A549 (cell line): ENCODE measurements around the gene SGSH. TPM values are rescaled to one million over a fixed set of nuclear protein-coding genes. Genes with fewer than 3 reads are reported as not detected.

Experiments
- ATAC-seq, 2 experiments: fragments of 200-7000 bp in 1 of 2; fragments of >200 bp in 1 of 2; cut with Nextera tagmentation in 1 of 2; cut with Tn5 transposase in 1 of 2; 3 replicates each; pipeline versions ENCODE4 v1.8.0 to v1.9.1; 2018 to 2020; ENCODE audit warnings: mild to moderate bottlenecking in 1 of 2, moderate library complexity in 1 of 2
- CTCF ChIA-PET: fragments of 300-600 bp; sonication (Branson Sonifier 250); formaldehyde crosslinking; extraction: SDS; loops from one replicate; lab custom pipeline; 2021; ENCODE audit warnings: antibody characterized with exemption, inconsistent platforms; lab: Yijun Ruan, JAX
- POLR2A ChIA-PET: fragments of 350-600 bp; formaldehyde crosslinking; extraction: SDS; loops from one replicate; lab custom pipeline; 2021; ENCODE audit warnings: antibody characterized with exemption, inconsistent platforms; lab: Yijun Ruan, JAX
- DNase-seq, 2 experiments: peaks; one replicate each; pipeline versions ENCODE4 v3.0.0 to v3.0.0-alpha.2; 2011 to 2016; ENCODE audit warnings: low read depth in 1 of 2, low spot score in 1 of 2
- FAIRE-seq: peaks from 2 replicates; lab custom pipeline; 2011; peaks lifted over from hg19 to GRCh38; lab: Jason Lieb, UNC
- H3K27ac ChIP-seq, 2 experiments: fragments of >200 bp; sonication (Bioruptor Twin); formaldehyde crosslinking; 3 replicates each; pipeline ENCODE4 v1.5.1; 2016 to 2017
- H3K4me1 ChIP-seq: fragments of >200 bp; sonication (Bioruptor Twin); formaldehyde crosslinking; 3 replicates; pipeline ENCODE4 v1.6.1; 2016
- H3K4me2 ChIP-seq: fragments of >200 bp; sonication (Bioruptor Twin); formaldehyde crosslinking; 3 replicates; pipeline ENCODE4 v1.6.1; 2016
- H3K4me3 ChIP-seq: fragments of >200 bp; sonication (Bioruptor Twin); formaldehyde crosslinking; 3 replicates; pipeline ENCODE4 v1.5.1; 2016
- H3K9me3 ChIP-seq: fragments of >200 bp; sonication (Bioruptor Twin); formaldehyde crosslinking; 3 replicates; pipeline ENCODE4 v1.6.1; 2016
- CBX2 ChIP-seq: fragments of 200-600 bp; sonication (generic); IDR thresholded peaks from 2 replicates; pipeline ENCODE4 v1.6.1; 2016; ENCODE audit warnings: low read depth, mild to moderate bottlenecking, borderline replicate concordance
- CBX8 ChIP-seq: fragments of 200-600 bp; sonication (generic); IDR thresholded peaks from 2 replicates; pipeline ENCODE4 v1.6.1; 2016
- CTCF ChIP-seq: fragments of >200 bp; sonication (Bioruptor Twin); formaldehyde crosslinking; IDR thresholded peaks from 3 replicates; pipeline ENCODE4 v1.5.1; 2016
- EP300 ChIP-seq, 2 experiments: fragments of >200 bp; sonication (Bioruptor Twin); formaldehyde crosslinking; IDR thresholded peaks; 2 replicates in 1 of 2; 3 replicates in 1 of 2; pipeline ENCODE4 v1.6.1; 2016 to 2017
- HMGXB4 ChIP-seq: fragments of 250-450 bp; sonication (Bioruptor Pico); IDR thresholded peaks from 2 replicates; pipeline ENCODE4 v1.5.0; 2021; ENCODE audit warnings: mild to moderate bottlenecking, moderate library complexity, borderline replicate concordance
- HOXB5 ChIP-seq: fragments of 250-450 bp; sonication (Bioruptor Pico); IDR thresholded peaks from 2 replicates; pipeline ENCODE4 v1.5.0; 2020; ENCODE audit warnings: mild to moderate bottlenecking, moderate library complexity
- JUN ChIP-seq, 2 experiments: fragments of >200 bp; sonication (Bioruptor Twin); formaldehyde crosslinking; IDR thresholded peaks; 2 replicates in 1 of 2; 3 replicates in 1 of 2; pipeline ENCODE4 v1.6.1; 2016 to 2017
- KDM1A ChIP-seq: fragments of 200-600 bp; sonication (generic); IDR thresholded peaks from 2 replicates; pipeline ENCODE4 v1.6.1; 2016; ENCODE audit warnings: low read depth, mild to moderate bottlenecking
- MAFK ChIP-seq: fragments of 450-650 bp; IDR thresholded peaks from 2 replicates; pipeline ENCODE4 v1.6.1; 2014; ENCODE audit not compliant: partially characterized antibody
- NFE2L2 ChIP-seq: fragments of 150-350 bp; conservative IDR thresholded peaks from 2 replicates; pipeline ENCODE4 v1.6.1; 2014; ENCODE audit warnings: low read length
- PBX3 ChIP-seq: IDR thresholded peaks from 2 replicates; pipeline ENCODE4 v1.6.1; 2012
- RAD21 ChIP-seq, 2 experiments: fragments of >200 bp in 1 of 2; sonication (Bioruptor Twin) in 1 of 2; formaldehyde crosslinking in 1 of 2; IDR thresholded peaks in 1 of 2; conservative IDR thresholded peaks in 1 of 2; 2 replicates in 1 of 2; 3 replicates in 1 of 2; pipeline ENCODE4 v1.6.1; 2012 to 2018; ENCODE audit warnings: inconsistent platforms in 1 of 2
- RCOR1 ChIP-seq: fragments of 150-350 bp; IDR thresholded peaks from 2 replicates; pipeline ENCODE4 v1.6.1; 2014; ENCODE audit warnings: antibody characterized with exemption, low read length, low read depth
- SMC3 ChIP-seq: fragments of >200 bp; sonication (Bioruptor Twin); formaldehyde crosslinking; IDR thresholded peaks from 3 replicates; pipeline ENCODE4 v1.6.1; 2018; ENCODE audit warnings: inconsistent platforms
- SREBF2 ChIP-seq: fragments of 450-650 bp; IDR thresholded peaks from 2 replicates; pipeline ENCODE4 v1.6.1; 2014; ENCODE audit warnings: mild to moderate bottlenecking, moderate library complexity
- TFCP2L1 ChIP-seq: fragments of 250-450 bp; sonication (Bioruptor Pico); IDR thresholded peaks from 2 replicates; pipeline ENCODE4 v1.5.0; 2021; ENCODE audit warnings: mild to moderate bottlenecking
- TP53 ChIP-seq: fragments of 250-450 bp; sonication (Bioruptor Pico); IDR thresholded peaks from 2 replicates; pipeline ENCODE4 v1.5.0; 2021; ENCODE audit warnings: mild to moderate bottlenecking, moderate library complexity
- ZC3H11A ChIP-seq: fragments of 450-650 bp; IDR thresholded peaks from 2 replicates; pipeline ENCODE4 v1.6.1; 2014; ENCODE audit warnings: antibody characterized with exemption, mild to moderate bottlenecking
- ZFP36 ChIP-seq: fragments of 450-650 bp; IDR thresholded peaks from 2 replicates; pipeline ENCODE4 v1.6.1; 2014; ENCODE audit warnings: borderline replicate concordance; ENCODE audit not compliant: partially characterized antibody
- WGBS: methylation state at CpG from one replicate; pipeline ENCODE4 v1.1.6; 2017; ENCODE audit errors: missing lambda C conversion rate; 5-methylcytosine and 5-hydroxymethylcytosine counted together
- polyA plus RNA-seq, 4 experiments: library from polyadenylated mRNA; depleted of rRNA in 3 of 4; stranded (reverse); fragments of >200 nt; fragmentation: RNase III in 1 of 4; extraction: RNeasy Plus Mini Kit Qiagen cat#74134 plus additional on column Dnase treatment in 1 of 4; gene quantifications; 2 replicates in 3 of 4; 3 replicates in 1 of 4; pipeline ENCODE4 v1.2.3, GENCODE V29; 2011 to 2017
- TF ChIP-seq, protein P1 (sequence below): fragments of >200 bp; sonication (Bioruptor Twin); formaldehyde crosslinking; IDR thresholded peaks from 3 replicates; pipeline ENCODE4 v1.6.1; 2016
- TF ChIP-seq, protein P2 (sequence below): fragments of >200 bp; sonication (Bioruptor Twin); formaldehyde crosslinking; IDR thresholded peaks from 2 replicates; pipeline ENCODE4 v1.6.1; 2016
- TF ChIP-seq, protein P3 (sequence below): IDR thresholded peaks from 2 replicates; pipeline ENCODE4 v1.6.1; 2012; ENCODE audit warnings: low read depth, borderline replicate concordance
- TF ChIP-seq, protein P4 (sequence below): fragments of 450-650 bp; IDR thresholded peaks from 2 replicates; pipeline ENCODE4 v1.6.1; 2014; ENCODE audit warnings: antibody characterized with exemption

Gene SGSH
- polyA plus RNA-seq, 2 of the 4 experiments (the other 2 are of a cell fraction): 14.5 to 24.7 TPM

DNA sequence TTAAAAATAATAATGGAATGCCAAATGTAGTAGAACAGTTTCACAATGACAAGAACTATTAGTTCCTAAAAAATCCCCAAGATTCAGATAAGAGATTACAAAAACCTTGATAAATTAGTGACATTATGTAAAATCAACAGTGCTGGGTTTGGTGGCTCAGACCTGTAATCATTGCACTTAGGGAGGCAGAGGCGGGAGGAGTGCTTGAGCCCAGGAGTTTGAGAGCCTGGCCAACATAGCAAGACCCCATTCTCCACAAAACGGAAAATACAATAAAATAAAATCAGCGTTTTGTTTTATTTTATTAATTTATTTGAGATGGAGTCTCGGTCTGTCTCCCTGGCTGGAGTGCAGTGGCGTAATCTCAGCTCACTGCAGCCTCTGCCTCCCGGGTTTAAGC, 46.2 kb downstream of the SGSH start (continued):
- TF ChIP-seq, protein P1, sequence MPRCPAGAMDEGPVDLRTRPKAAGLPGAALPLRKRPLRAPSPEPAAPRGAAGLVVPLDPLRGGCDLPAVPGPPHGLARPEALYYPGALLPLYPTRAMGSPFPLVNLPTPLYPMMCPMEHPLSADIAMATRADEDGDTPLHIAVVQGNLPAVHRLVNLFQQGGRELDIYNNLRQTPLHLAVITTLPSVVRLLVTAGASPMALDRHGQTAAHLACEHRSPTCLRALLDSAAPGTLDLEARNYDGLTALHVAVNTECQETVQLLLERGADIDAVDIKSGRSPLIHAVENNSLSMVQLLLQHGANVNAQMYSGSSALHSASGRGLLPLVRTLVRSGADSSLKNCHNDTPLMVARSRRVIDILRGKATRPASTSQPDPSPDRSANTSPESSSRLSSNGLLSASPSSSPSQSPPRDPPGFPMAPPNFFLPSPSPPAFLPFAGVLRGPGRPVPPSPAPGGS: no peak
- no peak for TF ChIP-seq PBX3
- no peak for TF ChIP-seq MAFK

- ChIA-PET POLR2A (interaction anchor here (0.7 kb wide), 1 partner anchor 876 kb away, joined by 3 read pairs; no protein-coding TSS in a partner anchor), CTCF (interaction anchor here (0.6 to 1.3 kb wide), 3 partner anchors 25 to 71 kb away, joined by 3 to 4 read pairs (median 4); partner anchors contain the start of gene GAA)
- no peak overlapping the region for H3K4me3 ChIP-seq
These were observed 47.0 kb downstream of the SGSH start for GRCh38 chr17:80173126-80173525.

GRCh38 chr17:80171681-80172080, 48.5 kb downstream of the SGSH start:
- no peaks in the 10 kb centered on the region for H3K9me3 ChIP-seq
- TF ChIP-seq CTCF: no peak
- no peak for TF ChIP-seq CBX2
- TF ChIP-seq, protein P2, sequence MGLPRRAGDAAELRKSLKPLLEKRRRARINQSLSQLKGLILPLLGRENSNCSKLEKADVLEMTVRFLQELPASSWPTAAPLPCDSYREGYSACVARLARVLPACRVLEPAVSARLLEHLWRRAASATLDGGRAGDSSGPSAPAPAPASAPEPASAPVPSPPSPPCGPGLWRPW: no peak
- no peak for TF ChIP-seq KDM1A
- TF ChIP-seq SREBF2: no peak
- 58% methylated on average over 7 of the region's 7 CpGs for WGBS
- ATAC-seq (no peak), FAIRE-seq (no peak), DNase-seq (no peak)
- H3K27ac ChIP-seq: no peak overlapping the region
- CTCF ChIA-PET: interaction anchor here (0.8 to 2.1 kb wide), 4 partner anchors 12 to 89 kb away, joined by 3 to 6 read pairs (median 4); no protein-coding TSS in a partner anchor
- no peak overlapping the region for H3K4me2 ChIP-seq
- peaks cover 11% of the 10 kb centered on the region for H3K4me1 ChIP-seq
- H3K4me3 ChIP-seq: no peak overlapping the region
- POLR2A ChIA-PET: no interaction called here

More at GRCh38 chr17:80173126-80173525, 47.0 kb downstream of the SGSH start:
- no peak for TF ChIP-seq TP53
- no peak for TF ChIP-seq ZFP36
- TF ChIP-seq, protein P3, sequence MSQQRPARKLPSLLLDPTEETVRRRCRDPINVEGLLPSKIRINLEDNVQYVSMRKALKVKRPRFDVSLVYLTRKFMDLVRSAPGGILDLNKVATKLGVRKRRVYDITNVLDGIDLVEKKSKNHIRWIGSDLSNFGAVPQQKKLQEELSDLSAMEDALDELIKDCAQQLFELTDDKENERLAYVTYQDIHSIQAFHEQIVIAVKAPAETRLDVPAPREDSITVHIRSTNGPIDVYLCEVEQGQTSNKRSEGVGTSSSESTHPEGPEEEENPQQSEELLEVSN: no peak
- no peak for TF ChIP-seq CBX8
- no peak for TF ChIP-seq PBX3
- no peak for TF ChIP-seq NFE2L2
- TF ChIP-seq HMGXB4 (CRISPR knock-in tag): no peak
- TF ChIP-seq KDM1A: no peak
- TF ChIP-seq HOXB5: no peak
- no peak for TF ChIP-seq EP300 (IDR thresholded peaks at IDR 0.05)
- TF ChIP-seq JUN (IDR thresholded peaks at IDR 0.05): no peak
- no peak for TF ChIP-seq ZC3H11A
- no peak for TF ChIP-seq SMC3
- TF ChIP-seq, protein P4, sequence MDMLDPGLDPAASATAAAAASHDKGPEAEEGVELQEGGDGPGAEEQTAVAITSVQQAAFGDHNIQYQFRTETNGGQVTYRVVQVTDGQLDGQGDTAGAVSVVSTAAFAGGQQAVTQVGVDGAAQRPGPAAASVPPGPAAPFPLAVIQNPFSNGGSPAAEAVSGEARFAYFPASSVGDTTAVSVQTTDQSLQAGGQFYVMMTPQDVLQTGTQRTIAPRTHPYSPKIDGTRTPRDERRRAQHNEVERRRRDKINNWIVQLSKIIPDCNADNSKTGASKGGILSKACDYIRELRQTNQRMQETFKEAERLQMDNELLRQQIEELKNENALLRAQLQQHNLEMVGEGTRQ: no peak
- TF ChIP-seq RAD21 (conservative IDR thresholded peaks at IDR 0.05 in 1 of 2, IDR thresholded peaks at IDR 0.05 in 1 of 2): no peak
- TF ChIP-seq TFCP2L1 (CRISPR knock-in tag): no peak
- no peak for TF ChIP-seq RCOR1
- H3K27ac ChIP-seq: no peak overlapping the region
- H3K9me3 ChIP-seq: no peaks in the 10 kb centered on the region
- no peak for DNase-seq
- WGBS: 96% methylated on average over 12 of the region's 12 CpGs
- no peak for ATAC-seq
- no peak overlapping the region for H3K4me2 ChIP-seq
- no peak for FAIRE-seq
- peaks cover 11% of the 10 kb centered on the region for H3K4me1 ChIP-seq
